HUES6 (cell line): Measurements from ENCODE around the gene KIF5A.
"Not testable (repeated sequence)": the region's sequence is repeated elsewhere in the genome, so short reads cannot be mapped to it uniquely, and the experiment has no call there.

ENCODE experiments used
- H3K27ac ChIP-seq: 2 replicates; pipeline ENCODE4 v1.7.0; 2013; ENCODE audit warnings: low read depth, mild to moderate bottlenecking, low read length, inconsistent platforms
- H3K27me3 ChIP-seq: 2 replicates; pipeline ENCODE4 v1.6.1; 2013; ENCODE audit warnings: low read length; ENCODE audit not compliant: control insufficient read depth, insufficient read depth
- H3K36me3 ChIP-seq: 2 replicates; pipeline ENCODE4 v1.6.1; 2013; ENCODE audit warnings: low read length; ENCODE audit not compliant: control insufficient read depth, insufficient read depth
- H3K4me1 ChIP-seq: 2 replicates; pipeline ENCODE4 v1.6.1; 2013; ENCODE audit warnings: low read length; ENCODE audit not compliant: control insufficient read depth, insufficient read depth
- H3K4me3 ChIP-seq: 2 replicates; pipeline ENCODE4 v1.5.1; 2013; ENCODE audit warnings: low read depth, low read length
- H3K9ac ChIP-seq: one replicate; pipeline ENCODE4 v1.6.1; 2013; ENCODE audit warnings: mild to moderate bottlenecking, low read length
- H3K9me3 ChIP-seq: 2 replicates; pipeline ENCODE4 v1.6.1; 2013; ENCODE audit warnings: low read depth, low read length; ENCODE audit not compliant: control insufficient read depth, insufficient read depth

KIF5A gene

GRCh38 chr12:57568838-57569237, 19.0 kb downstream of the KIF5A start:
- no peaks in the 10 kb centered on the region for H3K27me3 ChIP-seq
- no peak overlapping the region for H3K27ac ChIP-seq
- no peak overlapping the region for H3K4me3 ChIP-seq
- peaks cover 35% of the 10 kb centered on the region for H3K36me3 ChIP-seq
- no peaks in the 10 kb centered on the region for H3K9me3 ChIP-seq
- H3K4me1 ChIP-seq: no peaks in the 10 kb centered on the region
- no peak overlapping the region for H3K9ac ChIP-seq

GRCh38 chr12:57569858-57570257, 20.0 kb downstream of the KIF5A start:
- Histone ChIP-seq H3K9me3 (no peaks in the 10 kb centered on the region), H3K27ac (no peak overlapping the region), H3K27me3 (no peaks in the 10 kb centered on the region), H3K4me1 (no peaks in the 10 kb centered on the region), H3K9ac (peak overlapping the region; percentile 2), H3K4me3 (no peak overlapping the region), H3K36me3 (peaks cover 35% of the 10 kb centered on the region)

- not testable (repeated sequence) for H3K27ac ChIP-seq, H3K9me3 ChIP-seq, H3K27me3 ChIP-seq, H3K4me3 ChIP-seq, H3K9ac ChIP-seq, H3K4me1 ChIP-seq
- H3K36me3 ChIP-seq: peaks cover 39% of the 10 kb centered on the region
Measured at GRCh38 chr12:57570438-57570837, 20.6 kb downstream of the KIF5A start.

GRCh38 chr12:57571926-57572762, 22.3 kb downstream of the KIF5A start:
- Histone ChIP-seq H3K9ac (no peak overlapping the region), H3K9me3 (no peaks in the 10 kb centered on the region), H3K4me1 (no peaks in the 10 kb centered on the region), H3K36me3 (peaks cover 55% of the 10 kb centered on the region), H3K27ac (no peak overlapping the region), H3K4me3 (no peak overlapping the region), H3K27me3 (no peaks in the 10 kb centered on the region)

- Histone ChIP-seq H3K9me3 (no peaks in the 10 kb centered on the region), H3K9ac (no peak overlapping the region), H3K27me3 (no peaks in the 10 kb centered on the region), H3K27ac (no peak overlapping the region), H3K4me3 (no peak overlapping the region), H3K4me1 (no peaks in the 10 kb centered on the region), H3K36me3 (peaks cover 60% of the 10 kb centered on the region)
Measured at GRCh38 chr12:57574795-57575194, 25.0 kb downstream of the KIF5A start.

- Histone ChIP-seq H3K27me3 (no peaks in the 10 kb centered on the region), H3K9ac (no peak overlapping the region), H3K9me3 (no peaks in the 10 kb centered on the region), H3K4me1 (no peaks in the 10 kb centered on the region), H3K36me3 (peaks cover 59% of the 10 kb centered on the region), H3K4me3 (no peak overlapping the region), H3K27ac (no peak overlapping the region)
Measured at GRCh38 chr12:57575771-57576612, 26.1 kb downstream of the KIF5A start.

GRCh38 chr12:57576613-57577160, 26.8 kb downstream of the KIF5A start:
- H3K9ac ChIP-seq: no peak overlapping the region
- H3K9me3 ChIP-seq: no peaks in the 10 kb centered on the region
- no peak overlapping the region for H3K27ac ChIP-seq
- H3K4me3 ChIP-seq: no peak overlapping the region
- H3K27me3 ChIP-seq: no peaks in the 10 kb centered on the region
- no peaks in the 10 kb centered on the region for H3K4me1 ChIP-seq
- peaks cover 62% of the 10 kb centered on the region for H3K36me3 ChIP-seq

- peaks cover 53% of the 10 kb centered on the region for H3K36me3 ChIP-seq
- H3K4me1 ChIP-seq: no peaks in the 10 kb centered on the region
- no peak overlapping the region for H3K27ac ChIP-seq
- no peak overlapping the region for H3K4me3 ChIP-seq
- H3K27me3 ChIP-seq: no peaks in the 10 kb centered on the region
- H3K9me3 ChIP-seq: no peaks in the 10 kb centered on the region
- no peak overlapping the region for H3K9ac ChIP-seq
Measured at GRCh38 chr12:57577981-57578758, 28.3 kb downstream of the KIF5A start.

- Histone ChIP-seq H3K9ac (no peak overlapping the region), H3K36me3 (peaks cover 53% of the 10 kb centered on the region), H3K27me3 (peaks cover under 1% of the 10 kb centered on the region; the same call in 1 of the 2 replicates)
Measured at GRCh38 chr12:57579011-57579410, 29.2 kb downstream of the KIF5A start.

GRCh38 chr12:57579677-57580465, 30.0 kb downstream of the KIF5A start:
- peaks cover 50% of the 10 kb centered on the region for H3K36me3 ChIP-seq
- H3K27me3 ChIP-seq: peaks cover 6% of the 10 kb centered on the region; the same call in 1 of the 2 replicates
- no peaks in the 10 kb centered on the region for H3K9me3 ChIP-seq
- no peak overlapping the region for H3K27ac ChIP-seq
- no peak overlapping the region for H3K4me3 ChIP-seq
- no peak overlapping the region for H3K9ac ChIP-seq
- H3K4me1 ChIP-seq: no peaks in the 10 kb centered on the region; the same call in 1 of the 2 replicates

More at GRCh38 chr12:57579011-57579410, 29.2 kb downstream of the KIF5A start:
- no peaks in the 10 kb centered on the region; the same call in 1 of the 2 replicates for H3K4me1 ChIP-seq
- no peak overlapping the region for H3K4me3 ChIP-seq
- no peaks in the 10 kb centered on the region for H3K9me3 ChIP-seq
- no peak overlapping the region for H3K27ac ChIP-seq
